ENCODE data around the gene SREBF2. TPM values are rescaled to one million over a fixed set of nuclear protein-coding genes. Genes with fewer than 3 reads are reported as not detected.

SREBF2 gene
- 259 and 273 TPM in 2 replicates for total RNA-seq
- 225 and 238 TPM in 2 replicates for polyA plus RNA-seq

- Histone ChIP-seq H3K27me3 (no peaks in the 10 kb centered on the region), H3K9me3 (ENCODE audit: low read depth) (no peaks in the 10 kb centered on the region), H3K36me3 (peaks cover 5% of the 10 kb centered on the region), H3K4me1 (ENCODE audit: low read depth) (peaks cover 19% of the 10 kb centered on the region), H3K27ac (peak within 1 kb of the TSS; percentile 96), H3K4me3 (peak within 1 kb of the TSS; percentile 65)
- peak; percentile 100 for DNase-seq (ENCODE audit: low read depth in 1 of 2, low spot score in 1 of 2)
- no peak for TF ChIP-seq CTCF (IDR thresholded peaks at IDR 0.05; ENCODE audit: low read depth, low read length)
Observed at GRCh38 chr22:41832553-41833368, at the start of gene SREBF2. SREBF2 (plus strand) TSS chr22:41833105; CDS start chr22:41833271, 166 bp downstream.

GRCh38 chr22:41787331-41787730 is 45.6 kb upstream of the SREBF2 start:
- no peaks in the 10 kb centered on the region for H3K9me3 ChIP-seq (ENCODE audit: low read depth)
- no peak for TF ChIP-seq CTCF (IDR thresholded peaks at IDR 0.05; ENCODE audit: low read depth, low read length)
- no peaks in the 10 kb centered on the region for H3K27me3 ChIP-seq

GRCh38 chr22:41793871-41794270 is 39.0 kb upstream of the SREBF2 start:
- no peak for TF ChIP-seq CTCF (IDR thresholded peaks at IDR 0.05; ENCODE audit: low read depth, low read length)
- DNase-seq (ENCODE audit: low read depth in 1 of 2, low spot score in 1 of 2) = no peak
- no peaks in the 10 kb centered on the region for H3K9me3 ChIP-seq (ENCODE audit: low read depth)
- H3K4me3 ChIP-seq = no peak overlapping the region
- no peaks in the 10 kb centered on the region for H3K27me3 ChIP-seq
- H3K27ac ChIP-seq = no peak overlapping the region
- no peaks in the 10 kb centered on the region for H3K4me1 ChIP-seq (ENCODE audit: low read depth)
- no peaks in the 10 kb centered on the region for H3K36me3 ChIP-seq

More at GRCh38 chr22:41787331-41787730, 45.6 kb upstream of the SREBF2 start:
- Histone ChIP-seq H3K27ac (no peak overlapping the region), H3K4me1 (ENCODE audit: low read depth) (no peaks in the 10 kb centered on the region), H3K4me3 (no peak overlapping the region), H3K36me3 (no peaks in the 10 kb centered on the region)
- no peak for DNase-seq (ENCODE audit: low read depth in 1 of 2, low spot score in 1 of 2)

GRCh38 chr22:41798736-41799135 is 34.2 kb upstream of the SREBF2 start:
- H3K4me3 ChIP-seq = no peak overlapping the region
- TF ChIP-seq CTCF (IDR thresholded peaks at IDR 0.05; ENCODE audit: low read depth, low read length) = no peak

GRCh38 chr22:41799486-41800347 is 33.2 kb upstream of the SREBF2 start:
- H3K27ac ChIP-seq = peak overlapping the region; percentile 62

More at GRCh38 chr22:41798736-41799135, 34.2 kb upstream of the SREBF2 start:
- no peak for DNase-seq (ENCODE audit: low read depth in 1 of 2, low spot score in 1 of 2)
- H3K4me1 ChIP-seq (ENCODE audit: low read depth) = peaks cover 12% of the 10 kb centered on the region
- no peaks in the 10 kb centered on the region for H3K9me3 ChIP-seq (ENCODE audit: low read depth)
- no peaks in the 10 kb centered on the region for H3K36me3 ChIP-seq
- H3K27ac ChIP-seq = no peak overlapping the region
- no peaks in the 10 kb centered on the region for H3K27me3 ChIP-seq

More at GRCh38 chr22:41799486-41800347, 33.2 kb upstream of the SREBF2 start:
- H3K4me1 ChIP-seq (ENCODE audit: low read depth) = peaks cover 12% of the 10 kb centered on the region
- no peaks in the 10 kb centered on the region for H3K36me3 ChIP-seq
- no peaks in the 10 kb centered on the region for H3K27me3 ChIP-seq
- DNase-seq (ENCODE audit: low read depth in 1 of 2, low spot score in 1 of 2) = peak; percentile 15 to 31
- no peak for TF ChIP-seq CTCF (IDR thresholded peaks at IDR 0.05; ENCODE audit: low read depth, low read length)
- H3K4me3 ChIP-seq = peak overlapping the region; percentile 52
- no peaks in the 10 kb centered on the region for H3K9me3 ChIP-seq (ENCODE audit: low read depth)

All from cardiac muscle cell (in vitro differentiated cells and primary cell).